Fibroblast of lung (primary cell): ENCODE data around the gene NCAPH2.

Experiments
- EZH2 ChIP-seq: IDR thresholded peaks from 2 replicates; pipeline ENCODE4 v1.5.1; 2012; ENCODE audit warnings: low read length, control low read depth, mild to moderate bottlenecking; ENCODE audit errors: missing control alignments
- TF ChIP-seq, protein P1 (sequence below), 2 donors: IDR thresholded peaks in 1 of 2; conservative IDR thresholded peaks in 1 of 2; 1 replicate in 1 of 2; 2 replicates in 1 of 2; pipeline ENCODE4 v1.5.1; 2011 to 2012; ENCODE audit warnings: low read length in 2 of 2, control low read depth in 1 of 2, inconsistent platforms in 1 of 2, low read depth in 1 of 2, mild to moderate bottlenecking in 1 of 2

DNA sequence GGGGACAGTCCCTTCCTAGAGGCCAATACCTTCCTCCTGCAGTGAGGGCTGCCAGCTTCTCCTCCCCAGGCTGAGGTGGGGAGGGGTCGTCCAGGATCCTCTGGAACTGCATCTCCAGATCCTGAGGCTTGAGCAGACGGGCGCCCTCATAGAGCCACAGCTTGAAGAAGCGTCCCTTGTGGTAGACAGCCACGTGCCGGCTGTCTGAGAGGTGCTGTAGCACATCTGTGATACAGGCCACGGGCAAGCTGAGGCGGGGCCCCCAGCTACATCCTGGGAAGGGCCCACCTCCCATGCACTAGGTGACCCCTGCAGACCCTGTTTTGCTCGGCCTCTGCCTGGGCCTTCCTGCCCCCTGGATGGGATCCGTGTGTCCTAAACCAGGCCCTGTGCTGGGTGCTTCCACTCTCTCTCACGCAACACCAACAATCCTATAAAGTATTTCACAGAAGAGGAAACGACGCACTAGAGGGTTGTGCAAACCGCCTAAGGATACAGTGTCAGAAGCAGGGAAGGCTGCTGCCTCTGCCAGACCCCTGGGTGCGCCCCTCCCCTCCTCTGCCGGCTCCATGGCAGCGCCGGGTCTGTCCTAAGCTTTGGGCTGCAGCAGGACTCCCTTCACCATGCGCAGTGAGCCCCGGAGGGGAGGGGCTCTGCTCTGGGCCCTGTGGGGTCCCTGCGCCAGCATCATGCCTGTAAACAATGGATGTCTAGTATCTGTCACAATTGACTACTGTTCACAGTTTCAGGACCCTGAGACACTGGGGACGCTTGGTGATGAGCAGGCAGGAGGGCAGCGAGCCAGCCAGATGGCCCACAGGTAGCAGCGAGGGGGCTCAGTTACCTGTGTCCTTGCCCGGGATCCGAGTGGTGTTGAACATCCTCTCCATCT lies 65.7 kb downstream of the NCAPH2 start:
- TF ChIP-seq, protein P1, sequence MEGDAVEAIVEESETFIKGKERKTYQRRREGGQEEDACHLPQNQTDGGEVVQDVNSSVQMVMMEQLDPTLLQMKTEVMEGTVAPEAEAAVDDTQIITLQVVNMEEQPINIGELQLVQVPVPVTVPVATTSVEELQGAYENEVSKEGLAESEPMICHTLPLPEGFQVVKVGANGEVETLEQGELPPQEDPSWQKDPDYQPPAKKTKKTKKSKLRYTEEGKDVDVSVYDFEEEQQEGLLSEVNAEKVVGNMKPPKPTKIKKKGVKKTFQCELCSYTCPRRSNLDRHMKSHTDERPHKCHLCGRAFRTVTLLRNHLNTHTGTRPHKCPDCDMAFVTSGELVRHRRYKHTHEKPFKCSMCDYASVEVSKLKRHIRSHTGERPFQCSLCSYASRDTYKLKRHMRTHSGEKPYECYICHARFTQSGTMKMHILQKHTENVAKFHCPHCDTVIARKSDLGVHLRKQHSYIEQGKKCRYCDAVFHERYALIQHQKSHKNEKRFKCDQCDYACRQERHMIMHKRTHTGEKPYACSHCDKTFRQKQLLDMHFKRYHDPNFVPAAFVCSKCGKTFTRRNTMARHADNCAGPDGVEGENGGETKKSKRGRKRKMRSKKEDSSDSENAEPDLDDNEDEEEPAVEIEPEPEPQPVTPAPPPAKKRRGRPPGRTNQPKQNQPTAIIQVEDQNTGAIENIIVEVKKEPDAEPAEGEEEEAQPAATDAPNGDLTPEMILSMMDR (conservative IDR thresholded peaks at IDR 0.05 in 1 of 2, IDR thresholded peaks at IDR 0.05 in 1 of 2; ENCODE audit: low read depth in 1 of 2, low read length in 2 of 2), result no peak
- TF ChIP-seq EZH2, result no peak
